GM12891 (cell line): ENCODE data around the gene EOGT.

ENCODE experiments used
- DNase-seq: peaks from one replicate; pipeline ENCODE4 v3.0.0; 2011; ENCODE audit warnings: low spot score; ENCODE audit not compliant: insufficient read length
- FAIRE-seq: peaks from 2 replicates; lab custom pipeline; 2011; peaks lifted over from hg19 to GRCh38; lab: Jason Lieb, UNC
- PAX5 ChIP-seq: IDR thresholded peaks from 2 replicates; pipeline ENCODE4 v1.6.1; 2011; ENCODE audit warnings: low read length, moderate library complexity, mild to moderate bottlenecking; ENCODE audit not compliant: insufficient read depth, severe bottlenecking
- POLR2A ChIP-seq: IDR thresholded peaks from 2 replicates; pipeline ENCODE4 v1.6.1; 2011; ENCODE audit warnings: low read depth, low read length, control low read depth
- POLR2AphosphoS5 ChIP-seq: IDR thresholded peaks from 2 replicates; pipeline ENCODE4 v1.6.1; 2011; ENCODE audit warnings: low read depth, low read length, control low read depth
- POU2F2 ChIP-seq: IDR thresholded peaks from 2 replicates; pipeline ENCODE4 v1.6.1; 2011; ENCODE audit warnings: low read depth, mild to moderate bottlenecking, control low read depth, low read length, moderate library complexity
- SPI1 ChIP-seq: IDR thresholded peaks from 2 replicates; pipeline ENCODE4 v1.6.1; 2011; ENCODE audit warnings: low read depth, low read length, control low read depth
- TAF1 ChIP-seq: IDR thresholded peaks from 2 replicates; pipeline ENCODE4 v1.6.1; 2011; ENCODE audit warnings: low read depth, low read length, control low read depth

EOGT gene

DNA sequence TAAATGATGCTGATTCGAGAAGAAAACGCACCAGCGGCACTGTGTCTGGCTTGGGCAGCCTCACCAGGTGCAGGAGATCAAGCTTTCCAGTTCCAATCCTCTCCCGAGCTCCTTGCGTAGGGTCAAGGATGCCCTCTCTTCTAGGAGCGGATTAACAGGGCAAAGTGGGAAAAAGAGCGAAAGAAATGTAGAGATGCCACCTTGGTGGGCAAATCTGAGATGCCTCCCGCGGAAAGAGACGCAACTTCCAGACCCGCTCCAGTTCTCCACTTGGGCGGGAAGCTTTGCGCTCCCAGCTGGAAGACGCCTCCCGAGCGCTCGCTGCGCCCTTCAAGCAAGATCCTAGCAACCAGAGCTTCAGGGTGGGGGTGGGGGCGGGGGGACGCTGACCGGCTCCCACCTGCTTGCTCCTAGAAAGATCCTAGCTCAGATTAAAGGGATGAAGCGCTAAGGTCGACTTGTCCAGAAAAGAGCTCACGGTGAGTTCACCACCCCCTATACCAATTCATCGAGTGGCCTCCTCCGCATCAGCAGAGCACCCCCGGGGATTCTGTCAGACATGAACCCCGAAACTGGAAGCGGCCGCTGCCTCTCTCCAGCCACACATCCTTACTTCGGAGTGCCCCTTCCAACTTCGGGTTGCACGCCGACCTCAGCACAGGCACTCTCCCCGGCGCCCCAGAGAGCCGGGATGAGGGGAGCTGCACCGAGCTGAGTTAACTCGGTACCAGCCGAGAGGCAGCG, 81.9 kb downstream of the EOGT start:
- no peak for FAIRE-seq
- no peak for DNase-seq
- TF ChIP-seq PAX5 (no peak), TAF1 (no peak), POLR2AphosphoS5 (no peak), POLR2A (no peak), SPI1 (no peak), POU2F2 (no peak)
